Skeletal muscle tissue (tissue), 4 donors: ENCODE measurements around the gene DIAPH2. TPM values are rescaled to one million over a fixed set of nuclear protein-coding genes. Genes with fewer than 3 reads are reported as not detected.

Source experiments
- H3K27ac ChIP-seq: one replicate; pipeline ENCODE4 v1.7.0; 2013; ENCODE audit warnings: mild to moderate bottlenecking, low read depth, low read length, inconsistent platforms
- H3K27me3 ChIP-seq, 3 donors: one replicate each; pipeline ENCODE4 v1.7.0; 2013; ENCODE audit warnings: low read length in 3 of 3; ENCODE audit not compliant: control insufficient read depth in 3 of 3, insufficient read depth in 3 of 3
- H3K36me3 ChIP-seq, 3 donors: one replicate each; pipeline ENCODE4 v1.7.0; 2013; ENCODE audit warnings: low read length in 3 of 3; ENCODE audit not compliant: control insufficient read depth in 3 of 3, insufficient read depth in 3 of 3
- H3K4me1 ChIP-seq, 3 donors: one replicate each; pipeline ENCODE4 v1.7.0; 2013; ENCODE audit warnings: low read length in 3 of 3, mild to moderate bottlenecking in 3 of 3; ENCODE audit not compliant: control insufficient read depth in 3 of 3, insufficient read depth in 3 of 3
- H3K4me3 ChIP-seq, 3 donors: one replicate each; pipeline ENCODE4 v1.7.0; 2013; ENCODE audit warnings: low read length in 3 of 3
- H3K9ac ChIP-seq, 3 donors: one replicate each; pipeline ENCODE4 v1.7.0; 2013; ENCODE audit warnings: low read length in 3 of 3, mild to moderate bottlenecking in 3 of 3, moderate library complexity in 2 of 3, low read depth in 1 of 3
- H3K9me3 ChIP-seq, 3 donors: one replicate each; pipeline ENCODE4 v1.7.0; 2013; ENCODE audit warnings: low read length in 3 of 3; ENCODE audit not compliant: control insufficient read depth in 3 of 3
- total RNA-seq: library from RNA; depleted of rRNA; stranded (reverse); fragments of >200 nt; gene quantifications from one replicate; pipeline ENCODE4 v1.2.3, GENCODE V29; 2014
- donor health status: Osteomylitis.

Gene DIAPH2
- total RNA-seq, 1 donor from 2014 or later = 12.0 TPM

- no peak overlapping the region for H3K4me3 ChIP-seq
Measured at GRCh38 chrX:96884027-96884426, 199.4 kb downstream of the DIAPH2 start.

GRCh38 chrX:96889726-96890125 is 205.1 kb downstream of the DIAPH2 start:
- Histone ChIP-seq H3K27me3 (no peaks in the 10 kb centered on the region), H3K9me3 (no peaks in the 10 kb centered on the region), H3K4me1 (no peaks in the 10 kb centered on the region), H3K27ac (no peak overlapping the region), H3K4me3 (no peak overlapping the region), H3K9ac (no peak overlapping the region), H3K36me3 (peaks cover 0 to 1% (median 0%) of the 10 kb centered on the region in 3 donors)

More at GRCh38 chrX:96884027-96884426, 199.4 kb downstream of the DIAPH2 start:
- Histone ChIP-seq H3K4me1 (no peaks in the 10 kb centered on the region), H3K27me3 (no peaks in the 10 kb centered on the region), H3K27ac (no peak overlapping the region), H3K36me3 (peaks cover 0 to 9% (median 0%) of the 10 kb centered on the region in 3 donors), H3K9me3 (no peaks in the 10 kb centered on the region), H3K9ac (no peak overlapping the region)

GRCh38 chrX:96906741-96907140 is 222.1 kb downstream of the DIAPH2 start:
- Histone ChIP-seq H3K36me3 (no peaks in the 10 kb centered on the region), H3K9ac (no peak overlapping the region), H3K27ac (no peak overlapping the region), H3K27me3 (no peaks in the 10 kb centered on the region), H3K4me1 (peaks cover 0 to 2% (median 0%) of the 10 kb centered on the region in 3 donors), H3K4me3 (no peak overlapping the region), H3K9me3 (no peaks in the 10 kb centered on the region)

- H3K4me3 ChIP-seq = no peak overlapping the region
- no peaks in the 10 kb centered on the region for H3K27me3 ChIP-seq
- H3K36me3 ChIP-seq = no peaks in the 10 kb centered on the region
- no peaks in the 10 kb centered on the region for H3K9me3 ChIP-seq
- H3K27ac ChIP-seq = no peak overlapping the region
- H3K4me1 ChIP-seq = peaks cover 0 to 2% (median 0%) of the 10 kb centered on the region in 3 donors
- no peak overlapping the region for H3K9ac ChIP-seq
Measured at GRCh38 chrX:96907516-96908272, 223.1 kb downstream of the DIAPH2 start.

GRCh38 chrX:96909291-96909690 is 224.6 kb downstream of the DIAPH2 start:
- no peak overlapping the region for H3K4me3 ChIP-seq
- H3K9ac ChIP-seq = no peak overlapping the region
- no peaks in the 10 kb centered on the region for H3K36me3 ChIP-seq
- H3K27ac ChIP-seq = no peak overlapping the region
- H3K27me3 ChIP-seq = no peaks in the 10 kb centered on the region
- H3K4me1 ChIP-seq = peaks cover 0 to 2% (median 0%) of the 10 kb centered on the region in 3 donors
- H3K9me3 ChIP-seq = no peaks in the 10 kb centered on the region

GRCh38 chrX:96918864-96919263 is 234.2 kb downstream of the DIAPH2 start:
- Histone ChIP-seq H3K27me3 (no peaks in the 10 kb centered on the region), H3K27ac (no peak overlapping the region), H3K9ac (no peak overlapping the region), H3K4me3 (no peak overlapping the region), H3K4me1 (no peaks in the 10 kb centered on the region), H3K36me3 (peaks cover 0 to 2% (median 0%) of the 10 kb centered on the region in 3 donors), H3K9me3 (no peaks in the 10 kb centered on the region)

GRCh38 chrX:96919672-96920071 is 235.0 kb downstream of the DIAPH2 start:
- H3K9ac ChIP-seq = no peak overlapping the region
- no peak overlapping the region for H3K4me3 ChIP-seq
- no peak overlapping the region for H3K27ac ChIP-seq
- no peaks in the 10 kb centered on the region for H3K27me3 ChIP-seq
- H3K4me1 ChIP-seq = no peaks in the 10 kb centered on the region
- peaks cover 0 to 2% (median 0%) of the 10 kb centered on the region in 3 donors for H3K36me3 ChIP-seq
- H3K9me3 ChIP-seq = no peaks in the 10 kb centered on the region

- no peaks in the 10 kb centered on the region for H3K36me3 ChIP-seq
- H3K27me3 ChIP-seq = no peaks in the 10 kb centered on the region
- no peaks in the 10 kb centered on the region for H3K9me3 ChIP-seq
- H3K9ac ChIP-seq = no peak overlapping the region
- no peaks in the 10 kb centered on the region for H3K4me1 ChIP-seq
- H3K4me3 ChIP-seq = no peak overlapping the region
- no peak overlapping the region for H3K27ac ChIP-seq
Measured at GRCh38 chrX:96924581-96924980, 239.9 kb downstream of the DIAPH2 start.

GRCh38 chrX:96929036-96929435 is 244.4 kb downstream of the DIAPH2 start:
- Histone ChIP-seq H3K27me3 (no peaks in the 10 kb centered on the region), H3K9ac (no peak overlapping the region), H3K27ac (no peak overlapping the region), H3K4me3 (no peak overlapping the region), H3K4me1 (no peaks in the 10 kb centered on the region), H3K36me3 (no peaks in the 10 kb centered on the region), H3K9me3 (no peaks in the 10 kb centered on the region)

GRCh38 chrX:96957718-96958117 is 273.1 kb downstream of the DIAPH2 start:
- no peak overlapping the region for H3K27ac ChIP-seq
- peaks cover 0 to 3% (median 0%) of the 10 kb centered on the region in 3 donors for H3K9me3 ChIP-seq
- no peak overlapping the region for H3K9ac ChIP-seq
- no peaks in the 10 kb centered on the region for H3K4me1 ChIP-seq
- no peak overlapping the region for H3K4me3 ChIP-seq
- no peaks in the 10 kb centered on the region for H3K27me3 ChIP-seq
- peaks cover 6 to 10% (median 7%) of the 10 kb centered on the region in 3 donors for H3K36me3 ChIP-seq
